Hepatocyte (in vitro differentiated cells): ENCODE results near the gene EGFL7.

ENCODE experiments used
- EZH2 ChIP-seq: fragments of 200-600 bp; sonication (generic); IDR thresholded peaks from 2 replicates; pipeline ENCODE4 v1.6.1; 2016; ENCODE audit warnings: antibody characterized with exemption, mild to moderate bottlenecking, borderline replicate concordance
- EZH2phosphoT487 ChIP-seq: fragments of 200-600 bp; sonication (generic); IDR thresholded peaks from one replicate; pipeline ENCODE4 v1.6.1; 2018; ENCODE audit warnings: antibody characterized with exemption, mild to moderate bottlenecking, low read depth, moderate library complexity; ENCODE audit not compliant: unreplicated experiment, severe bottlenecking
- TF ChIP-seq, protein P1 (sequence below): fragments of 200-600 bp; sonication (generic); IDR thresholded peaks from 2 replicates; pipeline ENCODE4 v1.5.1; 2016; ENCODE audit warnings: antibody characterized with exemption, mild to moderate bottlenecking; ENCODE audit not compliant: poor library complexity

GRCh38 chr9:136694163-136694871 is 31.6 kb downstream of the EGFL7 start:
- TF ChIP-seq, protein P1, sequence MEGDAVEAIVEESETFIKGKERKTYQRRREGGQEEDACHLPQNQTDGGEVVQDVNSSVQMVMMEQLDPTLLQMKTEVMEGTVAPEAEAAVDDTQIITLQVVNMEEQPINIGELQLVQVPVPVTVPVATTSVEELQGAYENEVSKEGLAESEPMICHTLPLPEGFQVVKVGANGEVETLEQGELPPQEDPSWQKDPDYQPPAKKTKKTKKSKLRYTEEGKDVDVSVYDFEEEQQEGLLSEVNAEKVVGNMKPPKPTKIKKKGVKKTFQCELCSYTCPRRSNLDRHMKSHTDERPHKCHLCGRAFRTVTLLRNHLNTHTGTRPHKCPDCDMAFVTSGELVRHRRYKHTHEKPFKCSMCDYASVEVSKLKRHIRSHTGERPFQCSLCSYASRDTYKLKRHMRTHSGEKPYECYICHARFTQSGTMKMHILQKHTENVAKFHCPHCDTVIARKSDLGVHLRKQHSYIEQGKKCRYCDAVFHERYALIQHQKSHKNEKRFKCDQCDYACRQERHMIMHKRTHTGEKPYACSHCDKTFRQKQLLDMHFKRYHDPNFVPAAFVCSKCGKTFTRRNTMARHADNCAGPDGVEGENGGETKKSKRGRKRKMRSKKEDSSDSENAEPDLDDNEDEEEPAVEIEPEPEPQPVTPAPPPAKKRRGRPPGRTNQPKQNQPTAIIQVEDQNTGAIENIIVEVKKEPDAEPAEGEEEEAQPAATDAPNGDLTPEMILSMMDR: peak; percentile 71
- TF ChIP-seq EZH2: no peak
- no peak for TF ChIP-seq EZH2phosphoT487
